ENCODE data around the gene COL5A1.

GRCh38 chr9:134846187-134846586 is 204.6 kb downstream of the COL5A1 start:
- no peak for TF ChIP-seq CTCF (optimal IDR thresholded peaks at IDR 0.05 in 1 of 3, IDR thresholded peaks at IDR 0.05 in 1 of 3, conservative IDR thresholded peaks at IDR 0.05 in 1 of 3; ENCODE audit: extremely low read depth in 1 of 3, insufficient read depth in 2 of 3, low read length in 3 of 3)
- TF ChIP-seq EZH2 (IDR thresholded peaks at IDR 0.05; ENCODE audit: low read length), result no peak
